ENCODE results near the gene SRSF7. TPM values are rescaled to one million over a fixed set of nuclear protein-coding genes. Genes with fewer than 3 reads are reported as not detected.
"Not testable (repeated sequence)": the region's sequence is repeated elsewhere in the genome, so short reads cannot be mapped to it uniquely, and the experiment has no call there.

The SRSF7 gene
- total and polyA plus RNA-seq, 9 of the 15 experiments (the other 6 are each of a cell fraction or from before 2014, with no cell fraction given) = 219 to 726 (median 375) TPM

GRCh38 chr2:38737000-38737698, 14.0 kb downstream of the SRSF7 start:
- H3K27ac ChIP-seq (ENCODE audit: extremely low read depth, low read depth, low read length) = 0 out of 3 replicates have a peak overlapping the region, but pooled peaks have one; percentile 9
- POLR2A ChIA-PET = interaction anchor here (1.0 to 3.7 kb wide), 4 partner anchors 8 to 132 kb away, joined by 3 to 23 read pairs (median 4); partner anchors contain the start of gene SRSF7
- H3K9me3 ChIP-seq (replicated peaks; ENCODE audit: control insufficient read depth, insufficient read depth, low read depth, low read length); CTCF ChIA-PET (ENCODE audit: low intra/inter-chr PET ratio); H3K9ac ChIP-seq (ENCODE audit: insufficient read depth in 1 of 2, low read depth in 2 of 2, low read length in 2 of 2); DNase-seq (ENCODE audit: extremely low read depth in 1 of 4, low spot score in 3 of 4); H3K9me1 ChIP-seq (ENCODE audit: control insufficient read depth, insufficient read depth, low read length); H3K79me2 ChIP-seq (ENCODE audit: control insufficient read depth, insufficient read depth, low read length); H3K4me1 ChIP-seq (replicated peaks in 1 of 2; ENCODE audit: control insufficient read depth in 2 of 2, insufficient read depth in 2 of 2, low read length in 2 of 2); H3K27me3 ChIP-seq (ENCODE audit: control insufficient read depth in 2 of 2, insufficient read depth in 2 of 2, low read length in 2 of 2); FAIRE-seq; H3K4me2 ChIP-seq (ENCODE audit: insufficient read depth, low read length); BruUV-seq (replicated peaks); ATAC-seq; H3K4me3 ChIP-seq; intact Hi-C loops (cut with micrococcal nuclease); H4K20me1 ChIP-seq (replicated peaks; ENCODE audit: control insufficient read depth, insufficient read depth, low read length); H2AFZ ChIP-seq (ENCODE audit: low read depth, low read length): not testable (repeated sequence)
- H3K36me3 ChIP-seq (ENCODE audit: control insufficient read depth, insufficient read depth, low read length) = peaks cover 48% of the 10 kb centered on the region
- 0 out of 2 replicates have a peak, but pooled peaks have one; percentile 13 for TF ChIP-seq ZFX (CRISPR knock-in tag; IDR thresholded peaks at IDR 0.05)
- 92% methylated on average over 11 of the region's 11 CpGs for WGBS (ENCODE audit: insufficient coverage, low coverage, missing lambda C conversion rate)
- in situ Hi-C loops (cut with MboI) = loop anchor here (10.0 to 25.0 kb wide), 2 partner anchors 432 to 750 kb away; no protein-coding TSS in a partner anchor

GRCh38 chr2:38735999-38736320, 15.2 kb downstream of the SRSF7 start:
- Histone ChIP-seq H3K27me3 (ENCODE audit: control insufficient read depth in 2 of 2, insufficient read depth in 2 of 2, low read length in 2 of 2) (no peaks in the 10 kb centered on the region), H3K27ac (ENCODE audit: extremely low read depth, low read depth, low read length) (no peak overlapping the region), H3K9me3 (replicated peaks; ENCODE audit: control insufficient read depth, insufficient read depth, low read depth, low read length) (peaks cover 4% of the 10 kb centered on the region; the same call in 1 of the 2 replicates), H3K79me2 (ENCODE audit: control insufficient read depth, insufficient read depth, low read length) (no peaks in the 10 kb centered on the region), H3K4me2 (ENCODE audit: insufficient read depth, low read length) (no peak overlapping the region), H4K20me1 (replicated peaks; ENCODE audit: control insufficient read depth, insufficient read depth, low read length) (no peaks in the 10 kb centered on the region), H3K36me3 (ENCODE audit: control insufficient read depth, insufficient read depth, low read length) (peaks cover 40% of the 10 kb centered on the region), H3K9me1 (ENCODE audit: control insufficient read depth, insufficient read depth, low read length) (no peaks in the 10 kb centered on the region), H3K4me3 (no peak overlapping the region), H2AFZ (ENCODE audit: low read depth, low read length) (no peak overlapping the region), H3K9ac (ENCODE audit: insufficient read depth in 1 of 2, low read depth in 2 of 2, low read length in 2 of 2) (no peak overlapping the region), H3K4me1 (replicated peaks in 1 of 2; ENCODE audit: control insufficient read depth in 2 of 2, insufficient read depth in 2 of 2, low read length in 2 of 2) (no peaks in the 10 kb centered on the region)
- CTCF ChIA-PET (ENCODE audit: low intra/inter-chr PET ratio) = no interaction called here
- BruUV-seq (replicated peaks) = no TSS peak
- 70% methylated on average over 4 of the region's 4 CpGs for WGBS (ENCODE audit: insufficient coverage, low coverage, missing lambda C conversion rate)
- ATAC-seq = no peak; the same call in 2 of the 3 replicates
- intact Hi-C loops (cut with micrococcal nuclease) (no loop called here), in situ Hi-C loops (cut with MboI) (loop anchor here (10.0 to 25.0 kb wide), 2 partner anchors 431 to 749 kb away; no protein-coding TSS in a partner anchor)
- DNase-seq (ENCODE audit: extremely low read depth in 1 of 4, low spot score in 3 of 4) = no peak
- POLR2A ChIA-PET = interaction anchor here (2.3 to 3.5 kb wide), 2 partner anchors 8 to 154 kb away, joined by 8 to 19 read pairs; no protein-coding TSS in a partner anchor
- no peak for FAIRE-seq
- no peak for TF ChIP-seq ZNF766 (CRISPR knock-in tag; conservative IDR thresholded peaks at IDR 0.05)
- no peak for TF ChIP-seq ZC3H8 (IDR thresholded peaks at IDR 0.05)
- TF ChIP-seq ATF6 (CRISPR knock-in tag; IDR thresholded peaks at IDR 0.05) = no peak
- no peak for TF ChIP-seq ZNF217 (CRISPR knock-in tag; IDR thresholded peaks at IDR 0.05)
- TF ChIP-seq WHSC1 (IDR thresholded peaks at IDR 0.05; ENCODE audit: low read length) = no peak

All from K562 (cell line).